Activated T-cell treated with anti-CD3 and anti-CD28 coated beads, Interleukin-2, amount 50 U/mL, for 72 hours (primary cell): Measurements from ENCODE around the gene GNPTG. TPM values are rescaled to one million over a fixed set of nuclear protein-coding genes. Genes with fewer than 3 reads are reported as not detected.

Source experiments
- ATAC-seq, 2 donors: fragments of 150-1000 bp; cut with Tn5 transposase; replicated peaks in 1 of 2; 2 replicates each; pipeline ENCODE4 v1.10.0; 2021; ENCODE audit warnings: moderate library complexity in 2 of 2, mild to moderate bottlenecking in 1 of 2
- DNase-seq, 2 donors: peaks; one replicate each; pipeline ENCODE4 v3.0.0; 2021 to 2022; ENCODE audit warnings: mixed read lengths in 1 of 2
- H3K27ac Mint-ChIP-seq: one replicate; pipeline ENCODE4 v1.8.0; 2022; ENCODE audit warnings: mild to moderate bottlenecking, moderate library complexity, mixed read lengths
- H3K27me3 Mint-ChIP-seq: one replicate; pipeline ENCODE4 v1.8.0; 2022; ENCODE audit warnings: low read depth, mixed read lengths
- H3K36me3 Mint-ChIP-seq, 2 donors: one replicate each; pipeline ENCODE4 v1.8.0; 2022; ENCODE audit warnings: mixed read lengths in 2 of 2, mild to moderate bottlenecking in 1 of 2; ENCODE audit not compliant: insufficient read depth in 2 of 2
- H3K4me1 Mint-ChIP-seq: one replicate; pipeline ENCODE4 v1.8.0; 2022; ENCODE audit warnings: low read depth, mixed read lengths
- H3K4me3 Mint-ChIP-seq, 2 donors: one replicate each; pipeline ENCODE4 v1.8.0; 2022; ENCODE audit warnings: mild to moderate bottlenecking in 2 of 2, mixed read lengths in 2 of 2, moderate library complexity in 2 of 2
- H3K9me3 Mint-ChIP-seq, 2 donors: one replicate each; pipeline ENCODE4 v1.8.0; 2022; ENCODE audit warnings: mixed read lengths in 2 of 2
- total RNA-seq, 2 donors: library from RNA; stranded (reverse); gene quantifications; one replicate each; pipeline ENCODE4 v1.2.3, GENCODE V29; 2022

The GNPTG gene
- total RNA-seq, 2 donors from 2014 or later = 22.1 to 23.8 TPM

GRCh38 chr16:1333149-1333812 lies 18.4 kb upstream of the GNPTG start, which contains the start of gene BAIAP3:
TSS of gene BAIAP3 (plus strand) at chr16:1333645. CDS start at chr16:1338550, 4,905 bp downstream.
- ATAC-seq = peak; percentile 70 to 75

GRCh38 chr16:1333854-1334700 lies 17.7 kb upstream of the GNPTG start:
- peak overlapping the region in 1 of 2 donors; percentile 29 for H3K4me3 Mint-ChIP-seq
- no peaks in the 10 kb centered on the region for H3K9me3 Mint-ChIP-seq
- no peak for DNase-seq
- H3K27me3 Mint-ChIP-seq = peaks cover 36% of the 10 kb centered on the region
- no peak for ATAC-seq
- no peak overlapping the region for H3K27ac Mint-ChIP-seq
- peaks cover 22% of the 10 kb centered on the region for H3K4me1 Mint-ChIP-seq
- H3K36me3 Mint-ChIP-seq = no peaks in the 10 kb centered on the region

More at GRCh38 chr16:1333149-1333812, 18.4 kb upstream of the GNPTG start, which contains the start of gene BAIAP3:
- peak; percentile 62 to 67 for DNase-seq
- no peaks in the 10 kb centered on the region for H3K9me3 Mint-ChIP-seq
- H3K36me3 Mint-ChIP-seq = no peaks in the 10 kb centered on the region
- H3K4me3 Mint-ChIP-seq = peak within 1 kb of the TSS; percentile 78
- peaks cover 36% of the 10 kb centered on the region for H3K27me3 Mint-ChIP-seq
- H3K27ac Mint-ChIP-seq = peak within 1 kb of the TSS; percentile 38
- H3K4me1 Mint-ChIP-seq = peaks cover 22% of the 10 kb centered on the region

- DNase-seq (no peak), ATAC-seq (no peak)
- peaks cover 22% of the 10 kb centered on the region for H3K4me1 Mint-ChIP-seq
- H3K9me3 Mint-ChIP-seq = no peaks in the 10 kb centered on the region
- H3K27me3 Mint-ChIP-seq = peaks cover 36% of the 10 kb centered on the region
- no peaks in the 10 kb centered on the region for H3K36me3 Mint-ChIP-seq
- H3K4me3 Mint-ChIP-seq = no peak overlapping the region
- H3K27ac Mint-ChIP-seq = no peak overlapping the region
These were observed 17.0 kb upstream of the GNPTG start for GRCh38 chr16:1334739-1335138.

- H3K27me3 Mint-ChIP-seq = peaks cover 36% of the 10 kb centered on the region
- no peaks in the 10 kb centered on the region for H3K36me3 Mint-ChIP-seq
- no peak overlapping the region for H3K4me3 Mint-ChIP-seq
- H3K4me1 Mint-ChIP-seq = peaks cover 22% of the 10 kb centered on the region
- H3K9me3 Mint-ChIP-seq = no peaks in the 10 kb centered on the region
- no peak for ATAC-seq
- no peak overlapping the region for H3K27ac Mint-ChIP-seq
- DNase-seq = no peak
These were observed 16.3 kb upstream of the GNPTG start for GRCh38 chr16:1335211-1335971.

DNA sequence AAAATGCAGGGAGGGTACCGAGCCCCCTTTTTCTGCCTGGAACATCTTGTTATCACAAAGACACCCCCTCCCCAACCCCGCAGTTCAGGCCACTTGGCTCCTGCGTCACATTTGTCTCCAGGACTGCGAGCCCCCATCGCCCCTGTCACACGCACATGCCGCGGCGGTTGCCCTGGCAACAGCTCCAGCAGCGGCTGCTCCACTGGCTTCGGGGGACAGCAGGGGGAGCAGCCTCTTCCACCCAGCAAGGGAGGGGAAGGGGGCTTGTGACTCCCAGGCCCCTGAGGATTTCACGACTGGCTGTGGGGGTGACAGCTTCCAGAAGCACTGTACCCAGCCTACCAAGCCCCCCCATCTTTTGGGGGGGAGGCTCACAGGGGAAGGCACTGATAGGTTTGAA lies 15.7 kb upstream of the GNPTG start:
- ATAC-seq = no peak
- no peak overlapping the region for H3K4me3 Mint-ChIP-seq

GRCh38 chr16:1336619-1337018 lies 15.1 kb upstream of the GNPTG start:
- Mint-ChIP-seq H3K27ac (no peak overlapping the region), H3K9me3 (no peaks in the 10 kb centered on the region), H3K27me3 (peaks cover 30% of the 10 kb centered on the region), H3K36me3 (no peaks in the 10 kb centered on the region), H3K4me1 (peaks cover 16% of the 10 kb centered on the region), H3K4me3 (no peak overlapping the region)
- ATAC-seq (no peak), DNase-seq (no peak)

More for the DNA sequence above, 15.7 kb upstream of the GNPTG start:
- Mint-ChIP-seq H3K27ac (no peak overlapping the region), H3K27me3 (peaks cover 36% of the 10 kb centered on the region), H3K9me3 (no peaks in the 10 kb centered on the region), H3K36me3 (no peaks in the 10 kb centered on the region), H3K4me1 (peaks cover 22% of the 10 kb centered on the region)
- no peak for DNase-seq

DNA sequence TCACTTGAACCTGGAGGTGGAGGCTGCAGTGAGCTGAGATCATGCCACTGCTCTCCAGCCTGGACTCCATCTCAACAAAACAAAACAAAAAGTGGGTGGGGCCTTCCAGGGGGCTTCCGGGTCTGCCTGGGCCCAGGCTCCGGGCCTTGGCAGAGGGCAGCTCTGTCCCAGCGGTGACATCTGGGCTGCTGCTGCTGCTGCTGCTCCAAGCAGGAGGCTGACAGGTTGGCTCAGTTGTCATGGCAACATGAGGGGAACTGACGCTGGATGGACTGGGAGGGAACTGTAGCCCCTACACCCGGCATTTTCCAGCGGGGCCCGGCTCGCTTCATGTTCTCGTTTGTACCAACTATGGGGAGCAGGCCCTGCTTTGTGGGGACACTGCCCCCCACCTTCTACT lies 14.2 kb upstream of the GNPTG start:
- Mint-ChIP-seq H3K36me3 (no peaks in the 10 kb centered on the region), H3K4me3 (no peak overlapping the region), H3K27me3 (peaks cover 25% of the 10 kb centered on the region), H3K4me1 (peaks cover 18% of the 10 kb centered on the region), H3K27ac (no peak overlapping the region), H3K9me3 (no peaks in the 10 kb centered on the region)
- ATAC-seq (no peak), DNase-seq (no peak)

GRCh38 chr16:1338119-1338730 lies 13.5 kb upstream of the GNPTG start:
- no peaks in the 10 kb centered on the region for H3K36me3 Mint-ChIP-seq
- H3K27me3 Mint-ChIP-seq = peaks cover 20% of the 10 kb centered on the region
- no peaks in the 10 kb centered on the region for H3K9me3 Mint-ChIP-seq
- peaks cover 22% of the 10 kb centered on the region for H3K4me1 Mint-ChIP-seq
- H3K27ac Mint-ChIP-seq = no peak overlapping the region
- no peak overlapping the region for H3K4me3 Mint-ChIP-seq
- ATAC-seq = no peak
- peak; percentile 35 to 51 for DNase-seq

DNA sequence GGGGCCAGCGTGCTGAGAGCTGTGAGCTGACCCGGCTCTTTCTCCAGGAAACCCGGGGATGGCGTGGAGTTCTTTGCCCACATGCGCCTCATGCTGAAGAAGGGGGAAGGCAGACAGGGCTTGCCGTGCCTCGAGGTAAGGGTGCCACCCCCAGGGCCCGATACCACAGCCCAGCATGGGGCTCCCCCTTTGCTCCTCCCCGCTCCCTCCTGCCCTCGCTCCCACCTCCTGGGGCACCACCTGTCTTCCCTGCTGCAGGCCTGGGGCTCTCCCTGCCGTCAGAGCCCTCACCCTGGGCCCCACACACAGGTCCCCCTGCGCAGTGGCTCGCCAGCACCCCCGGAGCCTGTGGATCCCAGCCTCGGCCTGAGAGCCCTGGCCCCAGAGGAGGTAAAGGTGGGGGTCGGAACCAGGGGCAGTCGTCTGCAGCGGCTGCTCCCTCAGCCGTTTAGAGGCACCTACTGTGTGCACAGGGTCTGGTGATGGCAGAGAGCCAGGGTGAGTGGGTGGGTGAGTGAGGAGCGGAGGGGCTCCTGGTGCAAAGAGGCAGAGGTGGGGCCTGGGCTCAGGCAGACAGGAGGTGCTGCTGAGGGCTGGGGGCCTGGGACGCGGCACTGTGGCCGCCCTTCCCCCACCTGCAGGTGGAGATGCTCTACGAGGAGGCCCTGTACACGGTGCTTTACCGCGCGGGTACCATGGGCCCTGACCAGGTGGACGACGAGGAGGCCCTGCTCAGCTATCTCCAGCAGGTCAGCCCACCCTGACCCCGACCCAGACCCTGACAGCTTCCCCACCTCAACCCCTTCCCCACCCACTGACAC lies 12.7 kb upstream of the GNPTG start:
- DNase-seq (no peak), ATAC-seq (no peak)
- Mint-ChIP-seq H3K27me3 (peaks cover 20% of the 10 kb centered on the region), H3K4me3 (no peak overlapping the region), H3K27ac (no peak overlapping the region), H3K36me3 (no peaks in the 10 kb centered on the region), H3K4me1 (peaks cover 25% of the 10 kb centered on the region), H3K9me3 (no peaks in the 10 kb centered on the region)

DNA sequence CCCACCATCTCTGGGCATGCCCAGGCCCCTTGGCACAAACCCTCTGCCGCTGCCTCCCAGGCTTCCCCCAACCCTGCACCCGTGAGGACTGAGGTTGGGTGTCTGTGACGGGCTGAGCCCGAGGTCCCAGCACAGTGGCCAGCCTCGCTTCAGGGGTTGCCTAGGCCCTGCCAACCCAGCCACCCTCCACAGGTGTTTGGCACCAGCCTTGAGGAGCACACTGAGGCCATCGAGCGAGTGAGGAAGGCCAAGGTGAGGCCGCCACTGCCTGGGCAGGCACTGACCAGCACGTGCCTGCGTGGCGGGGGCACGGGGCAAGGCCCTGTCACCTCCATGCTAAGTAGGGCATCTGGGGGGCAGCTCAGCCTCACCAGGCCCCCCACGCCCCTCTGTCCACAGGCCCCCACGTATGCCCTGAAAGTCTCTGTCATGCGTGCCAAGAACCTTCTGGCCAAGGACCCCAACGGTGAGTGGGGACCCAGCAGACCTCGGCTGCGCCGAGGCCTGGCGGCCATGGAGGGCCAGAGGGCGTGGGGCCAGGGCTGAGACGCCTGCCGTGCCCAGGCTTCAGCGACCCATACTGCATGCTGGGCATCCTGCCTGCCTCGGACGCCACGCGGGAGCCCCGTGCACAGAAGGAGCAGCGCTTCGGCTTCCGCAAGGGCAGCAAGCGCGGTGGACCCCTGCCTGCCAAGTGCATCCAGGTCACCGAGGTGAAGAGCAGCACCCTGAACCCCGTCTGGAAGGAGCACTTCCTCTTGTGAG lies 10.8 kb upstream of the GNPTG start:
- Mint-ChIP-seq H3K9me3 (no peaks in the 10 kb centered on the region), H3K27ac (no peak overlapping the region), H3K36me3 (no peaks in the 10 kb centered on the region), H3K4me3 (no peak overlapping the region), H3K4me1 (peaks cover 20% of the 10 kb centered on the region), H3K27me3 (peaks cover 4% of the 10 kb centered on the region)
- DNase-seq (no peak), ATAC-seq (no peak)

- H3K4me1 Mint-ChIP-seq = peaks cover 17% of the 10 kb centered on the region
- peak overlapping the region; percentile 65 to 79 for H3K4me3 Mint-ChIP-seq
- H3K9me3 Mint-ChIP-seq = no peaks in the 10 kb centered on the region
- DNase-seq = no peak
- no peaks in the 10 kb centered on the region for H3K36me3 Mint-ChIP-seq
- no peak for ATAC-seq
- H3K27ac Mint-ChIP-seq = no peak overlapping the region
- no peaks in the 10 kb centered on the region for H3K27me3 Mint-ChIP-seq
These were observed 10.0 kb upstream of the GNPTG start for GRCh38 chr16:1341495-1342420.
